Activated CD4-positive, alpha-beta T cell treated with anti-CD3 and anti-CD28 coated beads, Interleukin-2, amount 50 U/mL, for 24 hours (primary cell): ENCODE data around the gene CDCP2.
"Not testable (repeated sequence)": the region's sequence is repeated elsewhere in the genome, so short reads cannot be mapped to it uniquely, and the experiment has no call there.

Experiments
- DNase-seq, 2 donors: peaks; one replicate each; pipeline ENCODE4 v3.0.0-alpha.2; 2020; ENCODE audit warnings: low read depth in 1 of 2, low spot score in 1 of 2

The CDCP2 gene

DNA sequence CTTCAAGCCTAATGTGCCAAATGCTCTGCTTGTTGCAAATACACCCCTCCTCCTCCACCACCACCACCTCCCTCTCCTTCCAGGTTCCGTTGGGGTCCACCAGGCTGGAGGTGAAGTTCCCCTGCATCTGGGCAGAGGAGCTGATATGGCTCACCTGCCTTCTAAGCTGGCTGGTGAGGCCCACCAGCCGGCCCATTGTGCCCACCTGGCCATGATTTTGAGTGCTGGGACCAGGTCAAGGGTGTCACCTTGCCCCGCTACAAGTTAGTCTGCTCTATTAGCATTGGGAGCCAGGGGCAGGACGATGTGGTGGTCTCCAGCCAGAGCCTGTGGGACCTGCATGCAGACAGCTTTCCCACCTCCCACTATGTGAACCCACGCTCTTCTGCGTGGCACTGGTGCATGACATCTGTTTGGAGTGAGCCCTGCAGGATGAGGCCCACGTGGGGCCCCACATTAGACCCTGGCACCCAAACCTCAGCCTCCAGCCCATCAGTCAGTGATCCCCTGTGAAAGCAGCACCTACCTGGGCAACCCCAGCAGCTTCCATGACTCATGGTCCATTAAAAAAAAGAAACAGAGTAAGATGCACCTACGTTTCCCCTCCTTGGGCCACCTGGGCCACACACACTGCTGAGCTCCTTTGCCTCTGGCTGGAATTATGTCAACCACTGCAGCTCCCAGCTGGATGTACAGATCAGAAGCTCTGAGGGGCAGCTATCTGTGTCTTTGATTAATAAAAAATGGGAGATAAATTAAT lies 15.6 kb upstream of the CDCP2 start:
- no peak for DNase-seq

DNA sequence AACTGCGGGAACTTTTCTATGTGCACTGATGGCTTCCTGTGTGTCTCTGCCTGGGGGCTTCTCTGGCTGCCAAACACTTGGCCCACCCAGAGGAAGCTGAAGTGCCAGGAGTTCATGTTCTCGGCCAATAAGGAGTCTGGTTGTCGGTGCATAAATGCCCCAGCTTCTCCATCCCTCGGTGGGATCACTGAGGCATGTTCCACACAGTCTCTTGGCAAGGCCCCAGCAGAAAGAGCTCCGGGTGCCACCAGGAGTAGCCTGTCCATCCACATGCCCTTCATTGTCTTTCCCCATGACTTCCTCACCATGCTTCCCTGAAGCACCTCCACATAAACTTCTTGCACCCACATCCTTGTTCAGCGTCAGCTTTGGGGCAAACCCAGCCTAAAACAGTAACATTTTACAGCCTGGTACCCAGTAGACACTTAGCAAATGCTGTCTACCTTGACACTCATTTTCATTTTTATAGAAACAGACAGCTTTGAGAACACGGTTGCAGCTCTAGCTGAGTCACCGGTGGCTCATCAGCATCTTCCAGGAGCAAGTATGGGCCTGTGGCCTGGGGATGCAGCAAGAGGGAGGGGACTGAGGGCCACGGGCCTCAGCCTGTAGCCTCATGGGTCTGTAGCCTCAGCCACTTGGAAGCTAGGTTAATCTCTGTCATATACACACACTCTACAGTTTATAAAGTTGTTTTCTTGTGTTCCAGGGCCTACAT lies 14.8 kb upstream of the CDCP2 start:
- no peak for DNase-seq

DNA sequence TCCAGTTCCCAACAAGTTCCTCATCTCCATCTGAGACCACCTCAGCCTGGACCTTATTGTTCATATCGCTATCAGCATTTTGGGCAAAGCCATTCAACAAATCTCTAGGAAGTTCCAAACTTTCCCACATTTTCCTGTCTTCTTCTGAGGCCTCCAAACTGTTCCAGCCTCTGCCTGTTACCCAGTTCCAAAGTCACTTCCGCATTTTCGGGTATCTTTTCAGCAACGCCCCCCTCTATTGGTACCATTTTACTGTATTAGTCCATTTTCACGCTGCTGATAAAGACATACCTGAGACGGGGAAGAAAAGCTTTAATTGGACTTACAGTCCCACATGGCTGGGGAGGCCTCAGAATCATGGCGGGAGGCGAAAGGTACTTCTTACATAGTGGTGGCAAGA lies 13.6 kb upstream of the CDCP2 start:
- not testable (repeated sequence) for DNase-seq

DNA sequence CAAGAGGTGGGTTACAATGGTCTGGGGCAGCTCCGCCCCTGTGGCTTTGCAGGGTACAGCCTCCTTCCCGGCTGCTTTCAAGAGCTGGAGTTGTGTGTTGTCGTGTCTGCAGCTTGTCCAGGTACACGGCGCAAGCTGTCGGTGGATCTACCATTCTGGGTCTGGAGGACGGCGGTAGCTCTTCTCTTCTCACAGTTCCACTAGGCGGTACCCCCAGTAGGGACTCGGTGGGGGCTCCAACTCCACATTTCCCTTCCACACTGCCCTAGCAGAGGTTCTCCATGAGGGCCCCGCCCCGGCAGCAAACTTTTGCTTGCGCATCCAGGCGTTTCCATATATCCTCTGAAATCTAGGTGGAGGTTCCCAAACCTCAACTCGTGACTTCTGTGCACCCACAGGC lies 12.3 kb upstream of the CDCP2 start:
- no peak for DNase-seq

DNA sequence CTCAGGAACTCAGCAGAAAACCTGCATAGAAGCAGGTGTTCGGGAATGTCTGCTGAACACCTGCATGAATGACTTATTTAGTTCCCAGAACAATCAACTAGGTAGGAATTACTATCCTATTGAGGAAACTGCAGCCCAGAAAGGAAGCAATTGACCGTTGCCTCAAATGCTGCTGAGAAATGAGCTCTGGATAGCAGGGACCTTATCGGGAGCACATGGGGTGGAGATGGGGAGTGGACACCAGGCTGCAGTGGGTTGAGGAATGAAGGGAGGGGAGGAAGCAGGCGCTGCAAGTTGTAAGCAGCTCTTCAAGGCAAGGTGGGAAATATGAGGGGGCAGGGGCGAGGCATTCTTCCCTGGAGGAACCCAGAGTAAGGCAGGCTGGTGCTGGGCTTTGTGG lies 10.8 kb upstream of the CDCP2 start:
- DNase-seq = no peak

DNA sequence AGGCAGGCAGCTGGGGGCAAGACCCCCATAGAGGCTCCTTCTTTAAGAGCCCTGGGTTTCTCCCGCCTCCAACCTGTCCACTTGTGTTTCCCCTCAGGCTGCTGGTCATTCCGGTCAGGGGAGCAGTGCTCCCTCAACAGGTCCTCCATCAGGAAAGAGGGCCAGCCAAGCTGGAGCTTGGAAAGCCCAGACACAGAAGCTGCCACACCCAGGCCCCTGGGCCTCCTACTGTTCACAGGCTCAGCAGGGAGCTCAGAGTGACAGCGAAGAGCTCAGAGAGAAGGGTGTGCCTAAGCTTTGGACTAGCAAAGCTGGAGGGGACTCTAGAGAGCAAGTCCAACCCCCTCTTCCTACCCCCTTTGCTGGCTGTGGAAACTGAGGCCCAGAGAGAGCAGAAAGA lies 10.3 kb upstream of the CDCP2 start:
- DNase-seq = no peak

DNA sequence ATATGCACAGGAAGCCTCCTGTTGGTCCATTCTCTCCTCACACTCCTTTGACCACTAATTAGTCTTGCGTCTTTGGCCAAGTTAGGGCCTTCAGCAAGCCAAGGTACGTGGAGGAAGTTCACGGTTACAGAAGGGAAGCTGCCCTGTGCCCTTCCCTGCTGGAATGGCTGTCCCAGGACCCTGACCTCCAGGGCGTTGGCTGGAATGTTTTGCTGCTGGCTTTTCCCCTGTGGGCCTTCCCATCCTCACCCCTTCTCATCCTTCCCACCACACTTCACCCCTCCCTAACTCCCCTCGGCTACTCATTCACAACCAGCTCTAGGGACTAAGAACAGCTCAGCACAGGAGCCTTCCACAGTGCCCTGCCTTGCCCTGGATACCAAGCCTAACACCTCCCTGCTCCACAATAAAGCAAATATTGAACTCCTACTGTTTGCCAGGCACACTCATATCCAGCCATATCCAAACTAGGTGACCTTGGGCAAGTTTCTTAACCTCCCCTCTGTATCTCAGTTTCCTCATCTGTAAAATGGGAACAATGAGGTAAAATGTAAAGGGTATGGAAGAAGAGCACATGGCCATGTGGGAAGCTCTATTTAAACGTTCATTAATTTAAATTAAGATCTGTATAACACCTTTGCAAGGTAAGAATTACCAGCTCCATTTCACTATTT lies 8.8 kb upstream of the CDCP2 start:
- DNase-seq = no peak

DNA sequence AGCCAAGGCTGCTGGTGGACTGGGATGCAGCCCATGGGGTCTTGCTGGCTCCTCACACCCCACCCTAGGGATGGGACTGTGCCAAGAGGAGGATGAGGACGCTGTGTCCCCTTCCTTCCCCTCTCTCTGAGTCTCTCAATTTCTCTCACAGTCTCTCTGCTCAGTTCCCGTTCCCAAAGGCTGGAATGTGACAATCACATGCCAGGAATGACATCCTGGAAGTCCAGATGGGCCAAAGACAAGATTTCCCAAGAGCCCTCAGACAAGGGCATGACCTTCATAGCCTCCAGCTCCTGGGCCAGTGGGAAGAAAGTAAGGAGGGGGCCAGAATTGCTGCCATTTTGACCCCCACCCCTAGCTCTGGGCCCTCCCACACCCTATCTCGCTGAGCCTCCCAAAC lies 7.6 kb upstream of the CDCP2 start:
- DNase-seq = no peak

DNA sequence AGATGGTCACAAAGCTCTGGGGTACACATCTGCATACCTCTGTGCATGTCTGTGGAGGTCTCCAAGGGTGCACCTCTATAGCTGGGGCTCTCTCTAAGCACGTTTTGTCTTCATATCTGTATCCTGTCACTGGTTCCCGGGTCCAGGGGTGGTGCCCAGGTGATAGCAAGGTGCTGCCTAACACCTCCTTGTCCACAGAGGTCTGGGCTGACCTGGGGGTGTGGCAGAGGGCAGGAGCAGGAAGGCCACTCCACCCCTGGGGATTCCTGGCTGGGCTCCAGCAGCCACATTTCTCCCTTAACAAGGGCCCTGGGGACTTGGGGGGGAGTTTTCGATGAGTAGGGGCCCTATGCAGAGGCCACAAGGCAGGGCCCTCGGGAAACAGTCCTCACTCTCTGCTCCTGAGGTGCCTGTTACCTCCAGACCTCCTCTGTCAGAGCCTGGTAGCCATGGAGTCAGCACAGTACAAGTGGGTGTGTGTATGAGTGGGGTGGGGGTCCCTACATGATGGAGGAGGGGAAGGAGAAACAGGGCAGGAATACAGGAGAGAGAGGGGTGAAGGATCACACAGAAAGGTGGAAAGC lies 7.0 kb upstream of the CDCP2 start:
- no peak for DNase-seq

DNA sequence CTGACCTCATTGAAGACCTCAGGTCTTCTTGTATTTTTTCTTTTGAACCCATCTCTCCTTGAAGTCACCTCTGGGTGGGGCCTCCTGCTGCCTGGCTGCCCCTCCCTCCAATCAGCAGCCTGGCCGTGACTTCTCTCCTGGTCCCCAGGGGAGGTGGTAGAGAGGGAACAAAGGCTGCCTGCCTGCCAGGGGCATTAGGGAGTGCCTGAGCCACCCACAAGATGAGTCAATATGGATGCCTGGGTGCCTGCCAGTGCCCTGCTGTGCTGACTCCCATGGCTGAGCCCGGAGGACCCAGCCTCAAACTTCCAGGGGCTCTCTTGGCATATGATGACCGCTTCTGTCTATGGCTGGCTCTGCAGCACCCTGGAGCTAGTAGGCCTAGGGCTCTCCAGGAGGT lies 5.3 kb upstream of the CDCP2 start:
- no peak for DNase-seq

DNA sequence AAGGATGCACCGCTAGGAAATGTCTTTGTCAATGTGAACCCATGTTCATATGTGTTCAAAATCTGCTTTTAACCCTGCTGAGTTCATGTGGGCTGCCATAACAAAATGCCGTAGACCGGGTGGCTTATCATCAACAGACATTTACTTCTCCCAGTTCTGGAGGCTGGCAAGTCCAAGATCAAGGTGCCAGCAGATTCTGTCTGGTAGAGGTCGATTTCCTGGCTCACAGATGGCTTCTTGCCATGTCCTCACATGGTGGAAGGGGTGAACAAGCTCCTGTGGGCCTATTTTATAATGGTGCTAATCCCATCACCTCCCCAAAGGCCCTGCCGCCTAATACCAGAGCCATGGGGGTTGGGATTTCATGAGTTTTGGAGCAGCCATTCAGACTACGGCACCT lies 4.6 kb upstream of the CDCP2 start:
- DNase-seq = no peak

DNA sequence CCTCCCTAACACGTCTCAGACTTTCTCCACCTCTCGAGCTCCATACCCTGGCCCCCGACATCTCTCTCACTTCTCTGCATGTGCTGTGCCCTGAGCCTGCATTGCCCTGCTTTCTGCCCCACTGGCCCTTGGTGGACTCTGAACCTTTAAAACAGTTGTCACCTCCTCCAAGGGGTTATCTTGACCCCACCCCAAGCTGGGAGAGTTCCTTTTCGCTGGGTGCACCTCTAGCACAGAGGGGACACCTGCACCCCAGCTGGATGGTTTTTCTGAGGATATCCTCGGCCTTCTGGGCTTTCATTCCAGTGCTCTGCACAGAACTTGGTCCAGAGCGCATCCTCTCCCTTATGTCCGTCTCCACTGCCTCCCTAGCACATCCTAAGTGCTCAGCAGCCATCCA lies 4.2 kb upstream of the CDCP2 start:
- no peak for DNase-seq

DNA sequence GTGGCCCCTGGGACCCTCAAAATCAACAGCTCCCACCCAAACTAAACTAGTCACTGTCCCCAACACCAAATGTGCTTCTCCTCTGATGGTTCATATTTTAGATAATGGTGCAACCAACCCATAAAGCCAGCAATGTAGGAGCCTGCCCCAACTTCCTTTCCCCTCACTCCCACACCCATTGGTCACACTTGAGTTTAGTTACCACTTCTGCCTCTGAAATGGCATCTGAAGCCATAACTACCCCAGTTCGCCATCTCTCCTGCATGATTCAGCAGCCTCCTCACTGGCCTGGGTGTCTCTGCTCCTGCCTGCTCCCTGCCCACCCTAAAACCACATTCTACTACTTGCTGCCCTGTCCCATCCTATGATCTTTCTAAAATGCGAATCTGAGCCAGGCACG lies 3.4 kb upstream of the CDCP2 start:
- DNase-seq = no peak

DNA sequence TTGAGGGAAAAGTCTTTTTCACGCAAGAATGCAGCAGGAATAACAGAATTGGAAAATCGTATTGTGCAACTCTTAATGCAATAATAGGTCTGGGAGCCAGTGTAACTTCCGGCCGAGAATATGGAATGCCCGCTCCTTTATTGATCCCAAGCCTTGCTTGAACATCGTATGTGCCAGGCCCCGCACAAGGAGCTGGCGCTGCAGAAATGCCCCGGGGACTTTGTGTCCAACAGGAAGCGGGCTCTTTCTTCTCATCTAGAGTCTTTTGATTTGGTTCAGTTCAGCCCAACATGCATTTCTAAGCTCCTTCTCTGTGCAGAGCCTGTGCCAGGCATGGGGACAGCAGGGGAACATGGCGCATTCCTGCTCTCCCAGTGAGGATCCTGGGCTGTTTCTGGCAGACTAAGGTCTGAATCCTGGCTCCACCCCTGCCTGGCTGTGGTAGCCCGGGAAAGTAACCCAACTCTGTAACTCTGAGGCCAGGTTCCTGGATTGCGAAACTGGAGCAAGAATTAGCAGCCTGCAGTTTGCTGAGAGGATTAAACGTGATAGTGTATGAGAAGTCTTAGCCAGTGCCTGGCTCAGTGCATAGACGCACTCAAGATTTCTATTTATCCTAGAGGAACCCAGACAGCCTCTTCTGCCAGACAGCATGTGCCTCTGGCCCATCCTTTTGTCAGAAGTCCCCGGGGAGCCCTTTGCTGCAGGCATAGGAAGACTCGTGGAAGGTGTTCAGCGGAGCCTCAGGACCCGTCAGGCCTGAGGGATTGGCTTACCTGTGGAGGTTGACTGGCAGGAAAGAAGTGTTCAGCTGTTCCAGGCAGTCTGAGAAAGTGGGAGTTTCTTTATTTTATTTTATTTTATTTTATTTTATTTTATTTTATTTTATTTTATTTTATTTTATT lies 987 bp upstream of the CDCP2 start:
- DNase-seq = no peak

DNA sequence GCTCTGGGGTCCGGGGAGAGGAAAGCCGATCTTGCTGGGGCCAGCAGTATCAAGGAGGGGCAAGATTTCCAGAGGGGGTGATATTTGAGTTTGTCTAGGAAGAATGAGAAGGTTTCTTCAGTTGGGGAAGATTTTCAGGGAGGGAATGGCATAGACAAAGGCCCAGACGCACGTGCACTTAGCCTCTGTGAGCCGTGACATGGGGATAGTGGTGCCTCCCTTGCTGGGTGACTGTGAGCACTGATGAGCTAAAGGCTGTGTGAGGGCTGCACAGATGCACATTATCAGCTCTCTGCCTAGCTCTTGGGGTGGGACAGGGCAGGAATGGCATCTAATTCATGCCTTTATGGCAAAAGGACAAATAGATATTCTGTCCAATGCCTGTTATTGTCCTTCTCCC lies 1.8 kb downstream of the CDCP2 start:
- DNase-seq = no peak

DNA sequence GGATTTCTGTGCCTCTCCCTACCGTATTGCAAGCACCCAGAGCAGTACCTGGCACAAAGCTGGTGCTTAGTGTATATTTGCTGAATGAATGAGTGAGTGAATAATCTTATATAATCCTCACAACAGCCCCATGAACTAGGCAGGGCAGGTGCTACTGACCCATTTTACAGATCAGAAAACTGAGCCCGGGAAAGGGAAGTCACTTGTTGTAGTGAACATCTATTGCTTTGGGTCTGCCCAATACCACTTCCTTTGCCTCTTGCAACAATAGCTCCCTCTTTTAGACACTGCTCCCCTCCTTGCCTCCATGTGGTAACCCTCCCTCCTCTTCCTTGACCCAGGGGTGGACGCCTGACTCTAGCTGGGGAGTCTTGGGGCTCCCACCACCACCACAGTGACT lies 3.1 kb downstream of the CDCP2 start:
- no peak for DNase-seq

DNA sequence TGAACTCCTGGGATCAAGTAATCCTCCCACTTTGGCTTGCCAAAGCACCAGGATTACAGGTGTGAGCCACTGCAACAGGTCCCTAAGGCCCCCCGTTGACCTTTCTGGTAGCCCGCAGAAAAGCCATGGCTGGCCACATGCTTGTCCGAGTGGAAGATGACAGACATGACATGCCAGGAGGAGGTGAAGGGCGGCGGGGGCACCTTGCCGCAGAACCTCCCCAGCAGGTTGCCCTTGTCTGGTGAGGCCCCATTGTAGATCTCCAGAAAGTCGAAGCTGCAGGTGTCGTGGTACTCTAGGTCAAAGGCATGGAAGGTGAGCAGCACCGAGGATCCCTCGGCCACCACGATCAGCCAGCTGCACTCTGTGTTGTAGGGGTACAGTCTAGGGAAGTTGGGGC lies 8.4 kb downstream of the CDCP2 start:
- DNase-seq = no peak

DNA sequence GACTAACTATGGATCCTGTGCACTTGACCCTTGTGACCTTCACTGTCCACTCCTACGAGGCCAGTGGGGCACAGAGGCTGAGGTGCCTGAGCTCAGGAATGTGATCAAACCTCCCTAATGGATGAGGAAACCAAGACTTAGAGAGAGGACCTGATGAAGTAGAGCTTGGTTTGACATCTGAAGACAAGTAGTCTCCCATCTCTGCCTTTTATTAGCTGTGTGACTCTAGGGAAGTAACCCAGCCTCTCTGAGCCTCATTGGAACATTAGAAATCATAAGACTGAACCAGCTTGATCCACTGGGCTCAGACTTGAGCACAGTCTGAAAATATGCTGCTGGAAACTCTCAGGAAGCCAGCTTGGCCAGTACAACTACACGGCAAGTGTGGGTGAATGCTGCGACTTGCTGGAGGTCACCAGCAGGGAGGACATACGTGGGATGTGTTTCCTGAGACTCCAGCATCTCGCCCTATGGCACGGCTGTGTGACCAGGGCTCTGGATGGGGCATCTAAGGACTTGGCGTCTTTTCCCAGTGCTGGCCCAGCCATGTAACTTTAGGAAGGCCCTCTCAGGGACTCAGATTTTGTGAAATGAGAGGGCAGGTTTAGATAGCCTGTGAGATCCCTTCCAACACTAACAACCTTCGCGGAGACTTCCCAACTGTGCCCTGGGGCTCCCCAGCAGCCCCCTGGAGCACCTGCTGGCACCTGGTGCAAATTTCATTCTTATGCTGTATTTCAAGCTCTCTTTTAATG lies 10.5 kb downstream of the CDCP2 start:
- DNase-seq = no peak

DNA sequence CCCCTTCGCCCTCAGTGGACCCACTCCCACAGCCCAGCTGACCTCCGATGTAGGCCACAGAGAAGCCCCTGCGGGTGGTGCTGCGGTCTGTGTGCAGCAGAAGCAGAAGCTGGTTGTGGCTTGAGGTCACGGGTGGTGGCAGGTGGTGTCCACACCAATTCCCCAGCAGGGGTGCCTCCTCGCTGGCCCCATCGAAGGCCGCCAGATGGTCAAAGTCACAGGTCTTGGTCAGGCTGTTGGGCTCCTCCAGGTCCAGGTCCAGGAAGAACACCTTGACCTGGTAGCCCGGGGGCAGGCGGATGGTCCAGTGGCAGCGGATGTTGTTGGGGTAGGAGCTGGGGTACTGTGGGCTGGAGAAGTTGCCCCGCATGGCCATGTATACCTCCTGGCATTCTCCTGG lies 13.1 kb downstream of the CDCP2 start:
- no peak for DNase-seq

DNA sequence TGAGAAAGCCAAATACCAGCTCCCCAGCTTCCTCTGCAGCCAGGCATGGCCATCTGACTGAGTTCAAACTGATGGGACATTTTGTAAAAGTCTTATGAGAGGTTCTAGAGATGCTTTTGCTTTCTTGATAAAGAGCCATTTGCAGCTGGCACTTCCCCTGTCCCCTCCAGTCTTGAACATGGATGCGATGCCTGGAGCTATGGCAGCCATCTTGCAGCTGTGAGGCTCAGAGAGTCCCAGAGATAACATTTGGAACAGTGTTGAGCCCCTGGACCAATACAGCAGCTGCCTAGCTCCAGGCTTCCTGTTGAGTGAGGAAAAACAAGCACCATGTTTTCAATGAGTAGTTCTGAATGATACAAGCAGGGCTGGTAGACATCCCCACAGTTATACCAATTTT lies 13.8 kb downstream of the CDCP2 start:
- DNase-seq = no peak
